ENCODE measurements around the gene ITGA6.

Gene ITGA6

DNA sequence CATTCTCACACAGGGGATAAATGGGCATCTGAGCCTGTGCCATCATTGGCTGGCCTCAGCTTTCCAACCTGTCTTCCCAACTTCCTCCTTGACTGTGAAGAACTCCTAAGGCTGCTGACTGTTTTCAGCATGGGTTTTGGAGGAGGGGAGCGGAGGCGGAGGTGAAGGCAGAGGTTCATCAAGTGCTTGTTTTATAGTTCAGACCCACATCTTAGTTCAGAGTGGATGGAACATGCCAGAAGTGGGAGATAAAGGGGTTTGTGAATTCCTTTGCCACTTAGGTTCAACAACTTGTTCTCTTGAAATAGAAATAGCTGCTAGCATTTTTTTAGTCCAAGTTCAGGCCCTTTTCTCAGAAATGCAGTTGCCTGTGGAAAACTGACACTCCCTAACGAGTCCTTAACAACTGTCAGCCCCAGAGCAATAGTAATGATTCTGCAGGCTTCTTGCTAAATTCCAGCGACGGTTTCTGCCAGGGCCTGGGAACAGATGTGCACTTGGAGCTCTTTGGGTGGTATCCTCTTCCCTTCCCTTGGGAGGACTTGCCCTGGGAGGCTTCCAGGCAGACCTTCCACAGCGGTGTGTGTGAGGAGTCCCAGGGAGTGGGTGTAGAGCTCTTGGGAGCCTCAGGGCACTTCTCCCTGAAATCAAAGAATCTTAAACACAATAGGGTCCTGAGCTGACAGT lies 30.1 kb upstream of the ITGA6 start:
- Histone ChIP-seq H3K4me2 (peak overlapping the region in 9 of 11 experiments; percentile 65 to 85 (median 78); a peak in 18 of 22 replicates), H4K20me1 (no peaks in the 10 kb centered on the region)
- no peak for TF ChIP-seq Cebpa-rat (IDR thresholded peaks at IDR 0.05)

DNA sequence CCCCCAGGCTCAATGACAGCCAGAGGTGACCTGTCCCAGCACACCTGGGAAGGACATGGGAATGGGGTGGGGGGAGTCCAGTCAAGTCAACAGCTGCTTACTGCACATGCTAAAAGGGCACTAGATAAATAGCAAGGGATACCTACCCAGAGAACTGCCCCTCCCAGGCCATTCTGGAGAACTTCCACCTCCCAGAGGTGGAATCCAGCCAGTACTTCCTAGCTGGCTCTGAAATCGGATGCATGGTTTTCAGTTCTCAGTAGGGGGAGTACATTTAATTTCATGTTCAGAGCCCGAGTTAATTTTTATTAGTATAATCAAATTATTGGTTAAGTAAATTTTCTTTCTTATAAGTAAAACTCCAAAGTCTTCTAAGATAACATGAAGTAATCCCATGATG lies 28.9 kb upstream of the ITGA6 start:
- no peak for TF ChIP-seq Cebpa-rat (IDR thresholded peaks at IDR 0.05)
- no peak overlapping the region for H3K27ac ChIP-seq

More for the DNA sequence above, 30.1 kb upstream of the ITGA6 start:
- Histone ChIP-seq H3K9ac (no peak overlapping the region), H3K4me1 (peaks cover 43 to 60% (median 56%) of the 10 kb centered on the region in 10 experiments), H3K27me3 (no peaks in the 10 kb centered on the region), H3K4me3 (no peak overlapping the region), H3K9me3 (replicated peaks in 1 of 11) (peaks cover 0 to 13% (median 0%) of the 10 kb centered on the region in 11 experiments; a peak in 4 of 22 replicates), H3K36me3 (no peaks in the 10 kb centered on the region), H3K27ac (peak overlapping the region in 4 of 11 experiments; percentile 54 to 73 (median 64); a peak in 6 of 22 replicates)

GRCh38 chr2:172399765-172400164 lies 27.6 kb upstream of the ITGA6 start:
- H3K9me3 ChIP-seq (replicated peaks in 1 of 11): no peaks in the 10 kb centered on the region
- no peaks in the 10 kb centered on the region for H3K36me3 ChIP-seq
- H4K20me1 ChIP-seq: no peaks in the 10 kb centered on the region
- H3K4me1 ChIP-seq: peaks cover 19 to 36% (median 31%) of the 10 kb centered on the region in 10 experiments
- no peak for TF ChIP-seq Cebpa-rat (IDR thresholded peaks at IDR 0.05)
- H3K27me3 ChIP-seq: no peaks in the 10 kb centered on the region
- no peak overlapping the region for H3K9ac ChIP-seq
- no peak overlapping the region for H3K4me2 ChIP-seq
- no peak overlapping the region for H3K4me3 ChIP-seq
- H3K27ac ChIP-seq: no peak overlapping the region

More for the DNA sequence above, 28.9 kb upstream of the ITGA6 start:
- Histone ChIP-seq H3K9me3 (replicated peaks in 1 of 11) (peaks cover 0 to 10% (median 0%) of the 10 kb centered on the region in 11 experiments; a peak in 4 of 22 replicates), H4K20me1 (no peaks in the 10 kb centered on the region), H3K4me2 (no peak overlapping the region), H3K4me1 (peaks cover 32 to 49% (median 44%) of the 10 kb centered on the region in 10 experiments), H3K36me3 (no peaks in the 10 kb centered on the region), H3K27me3 (no peaks in the 10 kb centered on the region), H3K9ac (no peak overlapping the region), H3K4me3 (no peak overlapping the region)

DNA sequence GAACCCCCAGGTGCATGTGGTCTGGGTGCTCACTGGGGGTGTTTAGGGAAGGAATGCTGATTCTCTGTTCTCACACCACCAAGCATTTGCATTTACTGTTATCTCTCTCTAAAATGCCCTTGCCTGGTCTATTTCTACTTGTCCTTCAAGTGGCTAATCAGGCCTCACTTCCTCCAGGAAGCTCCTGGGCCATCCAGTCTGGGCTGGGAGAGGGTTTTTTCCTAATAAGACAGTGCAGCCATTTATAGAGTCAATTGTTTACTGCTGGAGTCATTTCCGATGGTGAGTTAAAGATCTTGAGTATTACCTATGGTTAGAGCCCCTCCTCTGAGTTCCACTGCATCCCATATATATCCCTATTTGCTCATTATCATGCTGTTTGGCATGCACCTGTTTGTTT lies 25.2 kb upstream of the ITGA6 start:
- Histone ChIP-seq H3K27me3 (no peaks in the 10 kb centered on the region), H3K4me3 (no peak overlapping the region), H3K4me2 (peak overlapping the region in 6 of 11 experiments; percentile 2 to 29 (median 10); a peak in 3 of 22 replicates), H3K27ac (no peak overlapping the region), H3K36me3 (no peaks in the 10 kb centered on the region), H3K9me3 (replicated peaks in 1 of 11) (peaks cover 0 to 5% (median 0%) of the 10 kb centered on the region in 11 experiments; a peak in 1 of 22 replicates), H3K4me1 (peaks cover 0 to 12% (median 7%) of the 10 kb centered on the region in 10 experiments; a peak in 14 of 20 replicates), H4K20me1 (no peaks in the 10 kb centered on the region), H3K9ac (no peak overlapping the region)
- no peak for TF ChIP-seq Cebpa-rat (IDR thresholded peaks at IDR 0.05)

GRCh38 chr2:172403402-172403801 lies 24.0 kb upstream of the ITGA6 start:
- no peak for TF ChIP-seq Cebpa-rat (IDR thresholded peaks at IDR 0.05)
- Histone ChIP-seq H3K36me3 (no peaks in the 10 kb centered on the region), H3K9ac (no peak overlapping the region), H3K9me3 (replicated peaks in 1 of 11) (peaks cover 0 to 5% (median 0%) of the 10 kb centered on the region in 11 experiments; a peak in 1 of 22 replicates), H3K27ac (no peak overlapping the region), H4K20me1 (no peaks in the 10 kb centered on the region), H3K4me1 (peaks cover 0 to 19% (median 6%) of the 10 kb centered on the region in 10 experiments; a peak in 10 of 20 replicates), H3K4me3 (no peak overlapping the region), H3K4me2 (no peak overlapping the region), H3K27me3 (no peaks in the 10 kb centered on the region)

- H3K27ac ChIP-seq: no peak overlapping the region
- peaks cover 0 to 25% (median 10%) of the 10 kb centered on the region in 10 experiments; a peak in 10 of 20 replicates for H3K4me1 ChIP-seq
- no peak overlapping the region for H3K4me2 ChIP-seq
- H3K27me3 ChIP-seq: no peaks in the 10 kb centered on the region
- H3K4me3 ChIP-seq: no peak overlapping the region
- H3K9me3 ChIP-seq (replicated peaks in 1 of 11): peaks cover 0 to 5% (median 0%) of the 10 kb centered on the region in 11 experiments; a peak in 1 of 22 replicates
- TF ChIP-seq Cebpa-rat (IDR thresholded peaks at IDR 0.05): no peak
- H4K20me1 ChIP-seq: no peaks in the 10 kb centered on the region
- no peaks in the 10 kb centered on the region for H3K36me3 ChIP-seq
- no peak overlapping the region for H3K9ac ChIP-seq
Observed at GRCh38 chr2:172403881-172404468, 23.4 kb upstream of the ITGA6 start.

DNA sequence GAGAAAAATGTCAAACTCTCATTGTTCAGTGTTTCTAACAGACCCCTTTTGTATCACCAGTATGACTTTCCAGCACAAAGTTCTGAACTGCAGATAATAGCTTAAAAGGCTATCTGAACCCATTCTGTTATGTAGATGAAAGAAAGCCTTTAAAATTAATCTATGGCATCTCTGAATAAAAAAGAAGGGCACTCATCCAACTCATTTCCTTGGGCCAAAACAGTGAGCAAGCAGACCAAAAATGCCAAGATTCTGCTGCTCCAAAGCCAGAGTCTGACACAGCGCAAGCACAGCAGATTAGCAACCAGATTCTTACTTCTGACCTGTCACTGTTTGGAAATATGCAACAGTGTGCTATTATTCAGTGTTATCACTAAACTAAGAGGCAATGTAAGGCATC lies 22.6 kb upstream of the ITGA6 start:
- Histone ChIP-seq H3K4me1 (peaks cover 0 to 26% (median 10%) of the 10 kb centered on the region in 10 experiments; a peak in 10 of 20 replicates), H3K27me3 (no peaks in the 10 kb centered on the region), H3K4me3 (no peak overlapping the region), H3K36me3 (no peaks in the 10 kb centered on the region), H3K9me3 (replicated peaks in 1 of 11) (peaks cover 0 to 5% (median 0%) of the 10 kb centered on the region in 11 experiments; a peak in 1 of 22 replicates), H4K20me1 (no peaks in the 10 kb centered on the region), H3K4me2 (no peak overlapping the region), H3K9ac (no peak overlapping the region), H3K27ac (no peak overlapping the region)
- no peak for TF ChIP-seq Cebpa-rat (IDR thresholded peaks at IDR 0.05)

DNA sequence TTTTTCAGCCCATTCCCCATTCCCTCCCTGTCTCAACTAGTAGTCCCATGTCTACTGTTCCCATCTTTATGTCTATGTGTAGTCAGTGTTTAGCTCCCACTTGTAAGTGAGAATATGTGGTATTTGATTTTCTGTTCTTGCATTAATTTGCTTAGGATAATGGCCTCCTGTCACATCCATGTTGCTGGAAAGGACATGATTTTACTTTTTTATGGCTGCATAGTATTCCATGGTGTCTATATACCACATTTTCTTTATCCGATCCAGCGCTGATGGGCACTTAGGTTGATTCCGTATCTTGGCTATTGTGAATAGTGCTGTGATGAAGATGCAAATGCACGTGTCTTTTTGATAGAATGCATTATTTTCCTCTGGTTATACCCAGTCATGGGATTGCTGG lies 21.7 kb upstream of the ITGA6 start:
- Histone ChIP-seq H3K4me2 (no peak overlapping the region), H3K9me3 (replicated peaks in 1 of 11) (peaks cover 0 to 5% (median 0%) of the 10 kb centered on the region in 11 experiments; a peak in 1 of 22 replicates), H3K36me3 (no peaks in the 10 kb centered on the region), H3K4me1 (peaks cover 0 to 26% (median 10%) of the 10 kb centered on the region in 10 experiments; a peak in 10 of 20 replicates), H3K27me3 (no peaks in the 10 kb centered on the region), H3K4me3 (no peak overlapping the region), H4K20me1 (no peaks in the 10 kb centered on the region), H3K9ac (no peak overlapping the region), H3K27ac (no peak overlapping the region)
- no peak for TF ChIP-seq Cebpa-rat (IDR thresholded peaks at IDR 0.05)

DNA sequence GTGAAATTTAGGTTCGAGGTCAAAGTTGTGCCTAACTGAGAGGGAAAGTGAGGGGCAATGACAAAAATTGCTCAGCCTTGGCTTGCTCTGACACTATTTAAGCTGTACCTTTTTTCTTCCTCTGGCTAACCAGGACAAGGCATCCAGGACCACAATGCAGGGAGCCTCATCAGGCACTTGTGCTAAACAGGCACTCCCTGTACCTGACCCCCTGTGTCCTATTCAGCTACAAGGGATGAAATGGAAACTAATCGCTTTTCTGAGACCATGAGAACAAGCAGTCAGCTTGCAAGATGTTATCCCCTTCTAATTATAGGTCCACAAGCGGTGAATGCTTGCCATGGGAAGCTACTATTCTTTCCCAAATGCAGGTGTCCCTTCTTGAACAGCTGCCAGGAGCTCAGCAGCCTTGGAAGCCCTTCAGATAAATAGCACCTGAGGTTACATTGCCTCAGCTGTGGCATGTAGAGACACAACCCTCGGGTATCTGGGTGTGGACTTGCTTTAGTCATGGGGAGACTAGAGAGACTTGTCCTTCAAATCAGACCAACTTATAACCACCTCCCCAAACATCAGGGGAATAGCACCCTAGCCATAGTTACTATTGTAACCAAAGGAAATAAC lies 19.1 kb upstream of the ITGA6 start:
- Histone ChIP-seq H3K27me3 (no peaks in the 10 kb centered on the region), H3K9ac (no peak overlapping the region), H4K20me1 (no peaks in the 10 kb centered on the region), H3K4me2 (peak overlapping the region in 8 of 11 experiments; percentile 1 to 50 (median 24); a peak in 11 of 22 replicates), H3K36me3 (no peaks in the 10 kb centered on the region), H3K27ac (no peak overlapping the region), H3K4me1 (peaks cover 0 to 27% (median 14%) of the 10 kb centered on the region in 10 experiments; a peak in 17 of 20 replicates), H3K9me3 (replicated peaks in 1 of 11) (peaks cover 0 to 5% (median 0%) of the 10 kb centered on the region in 11 experiments; a peak in 1 of 22 replicates), H3K4me3 (no peak overlapping the region)
- TF ChIP-seq Cebpa-rat (IDR thresholded peaks at IDR 0.05): no peak
